ENCODE data around the gene POLN.

Gene POLN

GRCh38 chr4:2104556-2105345 lies 137.2 kb downstream of the POLN start:
- no peak for DNase-seq
- no peak for ATAC-seq

- no peak for DNase-seq
- ATAC-seq: no peak
These were observed 137.9 kb downstream of the POLN start for GRCh38 chr4:2103843-2104547.

- no peak for DNase-seq
- ATAC-seq: no peak
These were observed 138.6 kb downstream of the POLN start for GRCh38 chr4:2103127-2103842.

- ATAC-seq: no peak
- DNase-seq: no peak
These were observed 139.7 kb downstream of the POLN start for GRCh38 chr4:2102045-2102883.

GRCh38 chr4:2101346-2102044 lies 140.4 kb downstream of the POLN start:
- no peak for DNase-seq
- no peak for ATAC-seq

GRCh38 chr4:2096073-2096609 lies 145.8 kb downstream of the POLN start:
- ATAC-seq (no peak), DNase-seq (no peak)

- DNase-seq (no peak), ATAC-seq (no peak)
These were observed 146.5 kb downstream of the POLN start for GRCh38 chr4:2095236-2096072.

- DNase-seq (no peak), ATAC-seq (no peak)
These were observed 147.4 kb downstream of the POLN start for GRCh38 chr4:2094545-2094944.

GRCh38 chr4:2093265-2093664 lies 148.7 kb downstream of the POLN start:
- DNase-seq: no peak
- no peak for ATAC-seq

GRCh38 chr4:2092669-2093053 lies 149.3 kb downstream of the POLN start:
- no peak for DNase-seq
- no peak for ATAC-seq

- no peak for DNase-seq
- no peak for ATAC-seq
These were observed 149.8 kb downstream of the POLN start for GRCh38 chr4:2091990-2092668.

- no peak for DNase-seq
- no peak for ATAC-seq
These were observed 151.3 kb downstream of the POLN start for GRCh38 chr4:2090642-2091041.

GRCh38 chr4:2089222-2089621 lies 152.7 kb downstream of the POLN start:
- DNase-seq: no peak
- no peak for ATAC-seq

- DNase-seq (no peak), ATAC-seq (no peak)
These were observed 154.8 kb downstream of the POLN start for GRCh38 chr4:2087170-2087569.

- DNase-seq (no peak), ATAC-seq (no peak)
These were observed 156.4 kb downstream of the POLN start for GRCh38 chr4:2085496-2085901.

- no peak for ATAC-seq
- no peak for DNase-seq
These were observed 157.6 kb downstream of the POLN start for GRCh38 chr4:2084316-2084715.

- DNase-seq (no peak), ATAC-seq (no peak)
These were observed 158.1 kb downstream of the POLN start for GRCh38 chr4:2083826-2084160.

- ATAC-seq (no peak), DNase-seq (no peak)
These were observed 158.7 kb downstream of the POLN start for GRCh38 chr4:2083116-2083825.

GRCh38 chr4:2082627-2083026 lies 159.3 kb downstream of the POLN start:
- ATAC-seq (no peak), DNase-seq (no peak)
